ENCODE results near the gene MAP2K5. TPM values are rescaled to one million over a fixed set of nuclear protein-coding genes. Genes with fewer than 3 reads are reported as not detected.

The MAP2K5 gene
- total RNA-seq, 6 experiments from 2014 or later: 5.0 to 11.6 (median 8.8) TPM

GRCh38 chr15:67680641-67681040 is 138.1 kb downstream of the MAP2K5 start:
- no peak for ATAC-seq

GRCh38 chr15:67685008-67685599 is 142.6 kb downstream of the MAP2K5 start:
- TF ChIP-seq POLR2A (IDR thresholded peaks at IDR 0.05) (no peak), CTCF (IDR thresholded peaks at IDR 0.05) (no peak)
- 78% methylated on average over 3 of the region's 3 CpGs for WGBS (ENCODE audit: insufficient coverage, low coverage, low lambda C conversion rate, missing lambda C conversion rate)
- no peak for DNase-seq

More at GRCh38 chr15:67680641-67681040, 138.1 kb downstream of the MAP2K5 start:
- Histone ChIP-seq H3K36me3 (no peaks in the 10 kb centered on the region), H3K27me3 (no peaks in the 10 kb centered on the region), H3K4me1 (no peaks in the 10 kb centered on the region), H3K4me3 (no peak overlapping the region), H3K27ac (no peak overlapping the region), H3K9me3 (peaks cover 0 to 10% (median 0%) of the 10 kb centered on the region in 4 donors)
- intact Hi-C loops (cut with DNase I): no loop called here
- TF ChIP-seq CTCF (IDR thresholded peaks at IDR 0.05) (no peak), POLR2A (IDR thresholded peaks at IDR 0.05) (no peak)
- no peak for DNase-seq
- WGBS (ENCODE audit: insufficient coverage, low coverage, low lambda C conversion rate, missing lambda C conversion rate): 75% methylated on average over 2 of the region's 2 CpGs

GRCh38 chr15:67685716-67686115 is 143.2 kb downstream of the MAP2K5 start:
- H3K9me3 ChIP-seq: peaks cover 0 to 12% (median 0%) of the 10 kb centered on the region in 4 donors
- TF ChIP-seq POLR2A (IDR thresholded peaks at IDR 0.05) (no peak), CTCF (IDR thresholded peaks at IDR 0.05) (no peak)
- WGBS (ENCODE audit: insufficient coverage, low coverage, low lambda C conversion rate, missing lambda C conversion rate): 92% methylated on average over 2 of the region's 2 CpGs
- no peak overlapping the region for H3K4me3 ChIP-seq
- DNase-seq: no peak
- H3K4me1 ChIP-seq: no peaks in the 10 kb centered on the region
- intact Hi-C loops (cut with DNase I): no loop called here
- no peaks in the 10 kb centered on the region for H3K36me3 ChIP-seq
- H3K27ac ChIP-seq: no peak overlapping the region
- ATAC-seq: no peak
- no peaks in the 10 kb centered on the region for H3K27me3 ChIP-seq

More at GRCh38 chr15:67685008-67685599, 142.6 kb downstream of the MAP2K5 start:
- Histone ChIP-seq H3K36me3 (no peaks in the 10 kb centered on the region), H3K4me3 (no peak overlapping the region), H3K4me1 (no peaks in the 10 kb centered on the region), H3K27me3 (no peaks in the 10 kb centered on the region), H3K9me3 (peaks cover 0 to 12% (median 0%) of the 10 kb centered on the region in 4 donors), H3K27ac (no peak overlapping the region)
- no peak for ATAC-seq
- intact Hi-C loops (cut with DNase I): no loop called here

GRCh38 chr15:67690936-67691335 is 148.4 kb downstream of the MAP2K5 start:
- ATAC-seq: no peak
- H3K36me3 ChIP-seq: no peaks in the 10 kb centered on the region
- no peaks in the 10 kb centered on the region for H3K27me3 ChIP-seq
- no peak for DNase-seq
- no peaks in the 10 kb centered on the region for H3K4me1 ChIP-seq
- no peak overlapping the region for H3K27ac ChIP-seq
- H3K9me3 ChIP-seq: no peaks in the 10 kb centered on the region
- intact Hi-C loops (cut with DNase I): no loop called here
- WGBS (ENCODE audit: insufficient coverage, low coverage, low lambda C conversion rate, missing lambda C conversion rate): 92% methylated on average over 3 of the region's 3 CpGs
- TF ChIP-seq POLR2A (IDR thresholded peaks at IDR 0.05): no peak
- TF ChIP-seq CTCF (IDR thresholded peaks at IDR 0.05): no peak
- H3K4me3 ChIP-seq: no peak overlapping the region

Measured in right lobe of liver (tissue), 6 donors.